GM12865 (cell line): ENCODE data around the gene ABCG8.

ENCODE experiments used
- DNase-seq: peaks from one replicate; pipeline ENCODE4 v3.0.0; 2010; ENCODE audit warnings: low read depth
- H3K4me3 ChIP-seq: 2 replicates; pipeline ENCODE4 v1.5.1; 2011; ENCODE audit warnings: mild to moderate bottlenecking, low read depth, low read length, control low read depth
- TF ChIP-seq, protein P1 (sequence below): IDR thresholded peaks from 2 replicates; pipeline ENCODE4 v1.5.1; 2011; ENCODE audit warnings: low read length, control low read depth, low read depth, inconsistent platforms; ENCODE audit not compliant: insufficient read depth; ENCODE audit errors: missing control alignments

ABCG8 gene

DNA sequence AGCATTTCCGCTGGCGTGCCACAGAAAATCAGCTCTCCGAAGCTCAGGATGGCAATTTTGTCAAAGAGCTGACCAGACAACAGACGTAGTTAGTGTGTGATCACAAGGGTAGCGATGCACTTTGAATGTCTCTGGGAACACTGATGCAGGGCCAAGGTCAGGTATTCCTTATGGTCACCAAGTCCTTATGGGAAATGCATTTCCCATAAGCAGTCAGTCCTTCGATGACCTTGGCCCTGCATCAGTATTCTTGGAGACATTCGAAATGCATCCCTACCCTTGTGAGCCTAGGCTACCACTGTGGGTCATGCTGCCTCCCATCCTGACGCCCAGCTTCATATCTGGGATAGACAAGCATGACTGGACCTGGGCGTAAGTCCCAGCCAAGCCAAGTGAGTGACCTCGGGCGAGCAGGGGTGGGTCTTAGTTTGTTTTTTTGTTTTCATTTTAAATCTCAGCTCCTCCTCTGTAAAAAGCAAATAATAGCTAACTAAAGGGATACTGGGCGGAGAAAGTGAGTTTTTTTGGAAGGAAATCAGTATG lies 13.7 kb upstream of the ABCG8 start:
- no peak for DNase-seq
- H3K4me3 ChIP-seq, result no peak overlapping the region
- TF ChIP-seq, protein P1, sequence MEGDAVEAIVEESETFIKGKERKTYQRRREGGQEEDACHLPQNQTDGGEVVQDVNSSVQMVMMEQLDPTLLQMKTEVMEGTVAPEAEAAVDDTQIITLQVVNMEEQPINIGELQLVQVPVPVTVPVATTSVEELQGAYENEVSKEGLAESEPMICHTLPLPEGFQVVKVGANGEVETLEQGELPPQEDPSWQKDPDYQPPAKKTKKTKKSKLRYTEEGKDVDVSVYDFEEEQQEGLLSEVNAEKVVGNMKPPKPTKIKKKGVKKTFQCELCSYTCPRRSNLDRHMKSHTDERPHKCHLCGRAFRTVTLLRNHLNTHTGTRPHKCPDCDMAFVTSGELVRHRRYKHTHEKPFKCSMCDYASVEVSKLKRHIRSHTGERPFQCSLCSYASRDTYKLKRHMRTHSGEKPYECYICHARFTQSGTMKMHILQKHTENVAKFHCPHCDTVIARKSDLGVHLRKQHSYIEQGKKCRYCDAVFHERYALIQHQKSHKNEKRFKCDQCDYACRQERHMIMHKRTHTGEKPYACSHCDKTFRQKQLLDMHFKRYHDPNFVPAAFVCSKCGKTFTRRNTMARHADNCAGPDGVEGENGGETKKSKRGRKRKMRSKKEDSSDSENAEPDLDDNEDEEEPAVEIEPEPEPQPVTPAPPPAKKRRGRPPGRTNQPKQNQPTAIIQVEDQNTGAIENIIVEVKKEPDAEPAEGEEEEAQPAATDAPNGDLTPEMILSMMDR, result no peak

- TF ChIP-seq, protein P1, result no peak
- DNase-seq, result no peak
- H3K4me3 ChIP-seq, result no peak overlapping the region
These were observed 12.9 kb upstream of the ABCG8 start for GRCh38 chr2:43825841-43826240.

DNA sequence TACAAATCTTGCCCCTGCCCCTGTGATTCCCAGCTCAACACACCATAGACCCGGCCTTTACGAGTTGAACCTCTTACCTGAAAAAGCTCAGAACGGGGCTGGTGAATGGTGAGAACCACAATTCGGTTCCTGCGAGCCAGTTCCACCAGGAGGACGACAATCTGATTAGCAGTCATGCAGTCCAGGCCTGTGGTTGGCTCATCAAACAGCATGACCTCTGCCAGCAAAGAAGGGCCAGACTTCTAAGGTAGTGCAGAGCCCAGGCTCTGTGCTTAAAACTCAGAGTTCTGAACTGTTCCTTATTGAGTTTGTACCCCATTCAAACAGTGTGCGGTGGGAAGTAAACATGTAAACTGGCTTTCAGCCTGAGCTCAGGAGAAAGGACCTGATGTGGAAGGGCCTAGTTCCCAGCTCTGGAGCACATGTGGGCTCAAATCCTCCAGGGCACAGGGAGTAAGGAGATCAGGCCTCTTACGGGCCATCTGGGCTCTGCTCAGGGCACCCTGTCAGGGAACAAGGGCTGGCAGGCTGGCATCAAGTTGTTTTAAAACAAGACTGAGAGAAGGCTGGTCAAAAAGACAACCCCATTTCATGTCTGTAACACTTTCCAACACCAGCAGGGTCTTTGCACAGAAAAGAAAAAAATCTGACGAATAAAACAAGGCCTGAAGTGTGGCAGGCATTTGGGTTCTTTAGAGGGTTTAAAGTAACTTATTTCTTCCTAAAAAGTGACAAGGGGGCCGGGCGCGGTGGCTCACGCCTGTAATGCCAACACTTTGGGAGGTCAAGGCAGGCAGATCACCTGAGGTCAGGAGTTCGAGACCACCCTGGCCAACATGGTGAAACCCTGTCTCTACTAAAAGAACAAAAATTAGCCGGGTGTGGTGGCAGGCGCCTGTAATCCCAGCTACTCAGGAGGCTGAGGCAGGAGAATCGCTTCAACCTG lies 12.2 kb upstream of the ABCG8 start:
- DNase-seq, result no peak
- no peak overlapping the region for H3K4me3 ChIP-seq
- TF ChIP-seq, protein P1, result no peak

GRCh38 chr2:43831543-43832294 lies 7.1 kb upstream of the ABCG8 start:
- DNase-seq, result no peak
- no peak overlapping the region for H3K4me3 ChIP-seq
- TF ChIP-seq, protein P1, result no peak

DNA sequence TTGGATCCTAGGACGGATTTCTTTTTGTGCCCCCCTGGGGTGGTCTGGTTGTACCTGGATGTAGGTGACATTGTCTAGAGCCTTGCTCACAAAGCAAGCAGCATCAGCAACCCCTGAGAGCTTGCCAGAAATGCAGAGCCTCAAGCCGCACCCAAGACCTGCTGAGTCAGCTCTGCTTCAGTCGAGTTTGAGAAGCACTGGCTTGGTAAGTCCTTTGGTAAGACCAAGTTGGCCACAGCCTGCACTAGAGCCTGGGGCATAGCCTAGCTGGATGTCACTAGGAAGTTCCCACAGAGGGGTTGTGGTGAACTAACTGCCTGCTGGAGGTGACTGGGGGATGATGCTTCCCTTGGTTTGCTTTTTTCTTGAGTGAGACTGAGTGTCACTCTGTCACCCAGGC lies 6.3 kb upstream of the ABCG8 start:
- TF ChIP-seq, protein P1, result no peak
- no peak for DNase-seq

GRCh38 chr2:43837033-43837432 lies 1.7 kb upstream of the ABCG8 start:
- DNase-seq, result no peak
- TF ChIP-seq, protein P1, result no peak
- no peak overlapping the region for H3K4me3 ChIP-seq

More for the DNA sequence above, 6.3 kb upstream of the ABCG8 start:
- H3K4me3 ChIP-seq, result no peak overlapping the region
